LoVo (cell line): ENCODE measurements around the gene TEDC2.
"Not testable (repeated sequence)": the region's sequence is repeated elsewhere in the genome, so short reads cannot be mapped to it uniquely, and the experiment has no call there.

Source experiments
- DNase-seq: peaks from one replicate; pipeline ENCODE4 v3.0.0-alpha.2; 2016; ENCODE audit warnings: low spot score

Gene TEDC2

GRCh38 chr16:2438121-2438520 is 21.8 kb upstream of the TEDC2 start:
- no peak for DNase-seq

- DNase-seq: no peak
Observed at GRCh38 chr16:2439598-2439997, 20.3 kb upstream of the TEDC2 start.

GRCh38 chr16:2441143-2441804 is 18.6 kb upstream of the TEDC2 start:
- DNase-seq: not testable (repeated sequence)

DNA sequence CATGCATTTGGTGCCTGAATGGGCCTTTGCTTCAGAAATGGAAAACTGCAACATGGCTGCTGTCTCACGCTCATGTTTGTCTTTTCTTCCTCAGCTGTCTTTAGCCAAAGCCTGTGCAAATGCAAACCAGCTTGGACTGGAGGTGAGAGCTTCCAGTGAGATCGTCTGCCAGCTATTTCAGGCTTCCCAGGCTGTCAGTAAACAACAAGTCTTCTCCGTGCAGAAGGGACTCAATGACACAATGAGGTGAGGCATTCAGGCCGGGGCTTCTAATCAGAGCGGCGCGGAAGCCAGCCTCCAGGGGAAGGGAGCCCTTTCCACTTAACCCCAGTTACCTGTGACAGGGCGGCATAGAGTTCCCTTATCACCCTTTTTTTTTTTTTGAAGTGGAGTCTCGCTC is 16.4 kb upstream of the TEDC2 start:
- DNase-seq: no peak

DNA sequence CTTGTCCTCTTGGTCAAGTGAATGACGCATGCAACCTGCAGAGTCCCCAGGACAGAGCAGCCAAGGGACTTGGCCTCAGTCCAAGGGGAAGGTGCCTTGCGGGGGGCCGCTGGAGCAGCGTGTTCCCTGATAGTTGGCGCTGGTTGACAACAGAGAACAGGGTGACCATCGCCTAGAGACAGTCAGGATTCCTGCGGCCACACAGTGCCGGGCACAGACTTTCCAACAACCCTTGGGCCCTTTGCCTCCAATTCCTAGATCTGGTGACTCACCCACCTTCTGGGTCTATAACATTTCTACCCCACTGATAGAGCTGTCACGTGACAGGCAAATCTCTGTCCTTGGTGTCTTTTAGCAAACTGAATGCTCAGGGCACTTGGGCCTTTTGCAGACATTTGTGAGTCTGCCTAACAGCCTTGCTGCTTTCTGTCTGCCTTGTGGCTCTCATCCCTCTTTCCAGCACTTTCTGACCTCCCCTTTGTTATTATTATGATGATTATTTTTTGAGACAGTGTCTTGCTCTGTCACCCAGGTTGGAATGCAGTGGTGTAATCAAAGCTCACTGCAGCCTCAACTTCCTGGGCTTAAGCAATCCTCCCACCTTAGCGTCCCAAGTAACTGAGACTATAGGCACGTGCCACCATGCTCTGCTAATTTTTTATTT is 11.9 kb upstream of the TEDC2 start:
- DNase-seq: no peak

DNA sequence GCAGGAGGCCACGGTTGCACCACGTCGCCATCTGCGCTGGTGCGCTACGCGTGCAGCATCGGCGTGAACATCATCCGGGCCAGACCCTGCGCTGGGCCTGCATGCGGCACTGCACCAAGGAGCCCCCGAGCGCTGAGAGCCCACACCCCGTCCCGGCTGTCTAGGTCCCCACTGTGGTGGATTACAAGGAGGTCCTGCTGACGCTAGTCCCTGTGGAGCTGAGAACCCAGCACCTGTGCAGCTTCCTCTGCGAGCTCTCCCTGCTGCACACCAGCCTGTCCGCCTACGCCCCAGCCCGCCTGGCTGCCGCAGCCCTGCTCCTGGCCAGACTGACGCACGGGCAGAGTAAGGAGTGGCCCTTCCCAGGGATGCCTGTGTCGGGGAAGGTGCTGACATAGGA is 10.8 kb upstream of the TEDC2 start:
- no peak for DNase-seq

DNA sequence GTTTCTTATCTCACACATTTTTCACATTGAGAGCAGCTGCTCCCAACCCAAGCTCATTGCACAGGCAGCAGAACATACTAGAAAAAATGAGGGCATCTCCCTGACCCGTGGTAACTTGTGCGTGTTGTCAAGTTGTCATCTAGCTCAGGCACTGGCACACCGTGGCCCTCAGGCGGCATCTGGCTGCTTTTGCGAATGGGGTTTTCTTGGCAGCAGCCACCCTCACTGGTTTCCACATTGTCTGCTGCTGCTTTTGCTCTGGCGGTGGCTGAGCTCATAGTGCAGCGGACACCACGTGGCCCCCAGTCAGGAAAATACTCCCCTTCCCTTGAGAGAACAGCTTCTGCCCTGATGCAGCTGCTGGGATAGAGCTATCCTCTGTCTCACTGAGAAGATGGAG is 9.4 kb upstream of the TEDC2 start:
- DNase-seq: no peak

GRCh38 chr16:2450975-2451381 is 8.9 kb upstream of the TEDC2 start:
- DNase-seq: no peak

GRCh38 chr16:2451851-2452320 is 8.0 kb upstream of the TEDC2 start:
- DNase-seq: no peak

DNA sequence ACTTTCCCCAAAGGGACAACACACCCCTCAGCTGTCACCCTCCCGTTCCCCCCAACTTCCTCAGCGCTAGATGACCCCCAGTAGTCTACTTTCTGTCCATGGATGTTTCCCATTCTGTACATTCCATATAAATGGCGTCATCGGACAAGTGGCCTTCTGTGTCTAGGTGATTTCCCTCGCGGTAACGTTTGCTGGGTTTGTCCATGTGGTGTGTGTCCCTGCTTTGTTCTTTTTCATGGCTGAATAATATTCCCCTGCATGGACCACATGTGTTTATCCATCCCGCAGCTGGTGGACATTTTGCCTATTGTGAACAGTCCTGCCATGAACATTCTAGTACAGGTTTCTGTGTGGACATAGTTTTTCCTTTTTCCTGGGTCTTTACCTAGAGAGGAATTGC is 7.3 kb upstream of the TEDC2 start:
- no peak for DNase-seq

DNA sequence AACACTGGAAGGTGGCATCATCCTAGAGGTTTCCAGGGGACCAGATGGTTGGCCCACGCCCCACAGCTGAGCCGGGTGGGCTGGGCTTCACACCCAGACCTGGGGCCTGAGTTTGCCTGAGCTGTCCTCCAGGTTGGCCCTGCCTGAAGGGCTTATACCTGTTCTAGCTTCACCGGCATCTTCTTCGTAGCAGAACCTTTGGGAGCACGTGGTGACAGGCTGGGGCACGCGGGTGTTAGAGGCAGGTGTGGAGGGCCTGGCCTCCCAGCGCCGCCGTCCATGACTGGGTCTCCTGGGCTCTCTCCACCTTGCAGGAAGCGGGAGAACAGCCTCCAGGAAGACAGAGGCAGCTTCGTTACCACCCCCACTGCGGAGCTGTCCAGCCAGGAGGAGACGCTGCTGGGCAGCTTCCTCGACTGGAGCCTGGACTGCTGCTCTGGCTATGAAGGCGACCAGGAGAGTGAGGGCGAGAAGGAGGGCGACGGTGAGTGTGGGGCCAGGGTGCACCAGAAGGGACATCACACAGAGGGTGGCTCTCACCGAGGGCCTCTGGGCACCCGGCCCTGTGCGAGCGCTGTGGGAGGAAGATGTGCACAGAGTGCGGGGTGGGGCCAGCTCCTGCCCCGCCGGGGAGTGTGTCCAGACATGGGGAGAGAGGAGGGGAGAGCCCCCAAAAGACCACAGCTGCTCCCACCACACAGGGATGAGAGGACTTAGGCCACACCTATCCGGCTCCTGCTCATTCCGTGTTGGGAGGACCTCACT is 4.6 kb upstream of the TEDC2 start:
- DNase-seq: no peak

GRCh38 chr16:2456551-2457153 is 3.3 kb upstream of the TEDC2 start:
- no peak for DNase-seq

GRCh38 chr16:2457267-2457666 is 2.6 kb upstream of the TEDC2 start:
- no peak for DNase-seq

DNA sequence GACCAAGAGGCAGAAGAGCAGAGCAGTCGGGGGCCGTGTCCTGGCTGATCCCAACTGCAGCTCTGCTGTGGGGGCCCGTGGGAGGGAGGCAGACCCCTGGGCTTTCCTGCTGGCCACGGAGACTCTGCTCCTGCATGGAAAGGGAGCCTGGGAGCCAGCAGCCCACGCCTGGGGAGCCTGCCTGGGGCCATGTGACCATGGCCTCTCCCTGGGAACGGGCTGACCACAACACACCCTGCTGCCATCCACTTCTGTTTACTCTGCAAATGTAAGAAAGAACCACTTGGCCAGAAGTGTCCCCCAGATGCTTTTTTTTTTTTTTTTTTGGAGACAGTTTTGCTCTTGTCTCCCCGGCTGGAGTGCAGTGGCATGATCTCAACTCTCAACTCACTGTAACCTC is 2.0 kb upstream of the TEDC2 start:
- no peak for DNase-seq

DNA sequence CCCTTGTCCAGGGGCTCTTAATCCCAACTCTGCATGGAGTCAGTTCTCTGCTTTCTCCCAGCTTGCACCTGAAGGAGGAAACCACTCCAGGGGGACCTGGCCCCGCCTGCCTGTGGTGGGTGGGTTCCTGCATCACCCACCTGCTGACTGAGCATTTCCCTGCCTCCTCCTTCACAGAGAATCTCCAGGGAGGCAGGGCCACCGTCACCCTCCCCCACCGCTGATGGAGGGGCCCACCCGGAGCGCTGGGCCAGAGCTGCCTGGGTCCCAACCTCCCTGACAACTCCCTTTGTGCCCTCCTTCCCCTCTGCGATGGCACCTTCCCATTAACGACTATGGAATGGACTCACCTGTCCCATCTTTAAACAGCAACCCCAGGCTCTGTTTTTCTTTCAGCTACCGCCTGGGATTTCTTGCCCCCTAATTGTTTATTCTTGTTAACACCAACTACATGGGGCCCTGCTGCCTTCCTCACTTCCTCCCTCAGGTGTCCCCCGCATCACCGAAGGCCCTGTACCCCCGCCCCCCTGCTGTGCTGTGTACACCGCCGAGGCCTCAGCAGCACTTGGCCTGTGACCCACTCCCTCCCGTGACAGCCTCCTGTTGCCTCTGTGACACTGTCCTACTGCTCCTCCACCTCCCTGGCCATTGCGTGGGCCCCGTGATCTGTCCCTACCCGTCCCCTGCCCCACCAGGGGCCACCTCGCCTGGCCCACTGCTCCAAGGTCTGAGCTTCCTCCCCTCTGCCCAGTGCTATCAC is 842 bp upstream of the TEDC2 start:
- DNase-seq: no peak

GRCh38 chr16:2460391-2460713 is 443 bp downstream of the TEDC2 start:
- DNase-seq: no peak

DNA sequence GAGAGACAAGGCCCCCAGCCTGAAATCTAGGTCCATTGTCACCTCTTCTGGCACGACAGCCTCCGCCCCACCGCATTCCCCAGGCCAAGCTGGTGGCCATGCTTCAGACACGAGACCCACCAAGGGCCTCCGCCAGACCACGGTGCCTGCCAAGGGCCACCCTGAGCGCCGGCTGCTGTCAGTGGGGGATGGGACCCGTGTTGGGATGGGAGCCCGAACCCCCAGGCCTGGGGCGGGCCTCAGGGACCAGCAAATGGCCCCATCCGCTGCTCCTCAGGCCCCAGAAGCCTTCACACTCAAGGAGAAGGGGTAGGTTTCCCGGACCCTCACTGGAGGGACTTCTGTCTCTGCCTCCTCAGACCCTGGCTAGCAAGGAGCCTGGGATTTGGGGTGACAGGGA is 1.0 kb downstream of the TEDC2 start:
- no peak for DNase-seq

DNA sequence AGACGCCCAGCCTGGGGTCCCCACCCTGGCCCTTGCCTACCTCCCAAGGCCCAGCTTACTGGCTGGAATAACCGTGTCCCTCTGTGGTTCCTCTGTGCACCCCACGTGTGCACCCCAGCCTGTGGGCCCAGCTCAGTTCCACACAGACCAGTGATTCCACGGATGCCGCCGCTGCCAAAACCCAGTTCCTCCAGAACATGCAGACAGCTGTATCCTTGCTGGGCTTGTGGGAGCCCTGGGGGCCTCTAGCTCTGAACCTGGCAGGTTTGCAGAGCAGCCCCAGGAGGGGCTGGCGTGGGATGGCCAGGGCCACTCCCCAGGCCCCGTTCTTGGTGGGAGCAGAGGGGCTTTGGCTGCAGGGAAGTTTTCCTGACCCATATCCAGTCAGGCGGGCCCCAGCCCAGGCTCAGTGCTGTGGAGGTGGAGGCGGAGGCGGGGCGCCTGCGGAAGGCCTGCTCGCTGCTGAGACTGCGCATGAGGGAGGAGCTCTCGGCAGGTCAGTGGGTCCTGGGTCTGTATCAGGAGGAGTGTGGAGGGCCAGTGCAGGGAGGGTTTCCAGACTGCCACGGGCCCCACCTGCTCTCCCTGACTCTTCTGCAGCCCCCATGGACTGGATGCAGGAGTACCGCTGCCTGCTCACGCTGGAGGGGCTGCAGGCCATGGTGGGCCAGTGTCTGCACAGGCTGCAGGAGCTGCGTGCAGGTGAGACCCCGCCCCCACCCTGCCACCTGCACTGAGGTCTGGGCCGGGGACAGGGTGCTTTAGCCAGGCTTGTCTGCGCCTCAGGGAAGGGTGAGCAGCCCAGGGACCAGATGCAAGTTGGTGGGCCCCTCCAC is 2.3 kb downstream of the TEDC2 start:
- DNase-seq: no peak

GRCh38 chr16:2464333-2464732 is 4.4 kb downstream of the TEDC2 start:
- no peak for DNase-seq

- no peak for DNase-seq
Observed at GRCh38 chr16:2465653-2466415, 5.9 kb downstream of the TEDC2 start.
